Neural progenitor cell (in vitro differentiated cells): Measurements from ENCODE around the gene METTL1.

Experiments used
- EZH2 ChIP-seq: fragments of 200-600 bp; sonication (generic); IDR thresholded peaks from 2 replicates; pipeline ENCODE4 v1.6.1; 2017; ENCODE audit warnings: antibody characterized with exemption, mild to moderate bottlenecking, moderate library complexity
- EZH2phosphoT487 ChIP-seq: fragments of 200-600 bp; sonication (generic); IDR thresholded peaks from 2 replicates; pipeline ENCODE4 v1.6.1; 2017; ENCODE audit warnings: antibody characterized with exemption
- TF ChIP-seq, protein P1 (sequence below): fragments of 200-600 bp; sonication (generic); IDR thresholded peaks from 2 replicates; pipeline ENCODE4 v1.5.1; 2017; ENCODE audit warnings: antibody characterized with exemption, mild to moderate bottlenecking

DNA sequence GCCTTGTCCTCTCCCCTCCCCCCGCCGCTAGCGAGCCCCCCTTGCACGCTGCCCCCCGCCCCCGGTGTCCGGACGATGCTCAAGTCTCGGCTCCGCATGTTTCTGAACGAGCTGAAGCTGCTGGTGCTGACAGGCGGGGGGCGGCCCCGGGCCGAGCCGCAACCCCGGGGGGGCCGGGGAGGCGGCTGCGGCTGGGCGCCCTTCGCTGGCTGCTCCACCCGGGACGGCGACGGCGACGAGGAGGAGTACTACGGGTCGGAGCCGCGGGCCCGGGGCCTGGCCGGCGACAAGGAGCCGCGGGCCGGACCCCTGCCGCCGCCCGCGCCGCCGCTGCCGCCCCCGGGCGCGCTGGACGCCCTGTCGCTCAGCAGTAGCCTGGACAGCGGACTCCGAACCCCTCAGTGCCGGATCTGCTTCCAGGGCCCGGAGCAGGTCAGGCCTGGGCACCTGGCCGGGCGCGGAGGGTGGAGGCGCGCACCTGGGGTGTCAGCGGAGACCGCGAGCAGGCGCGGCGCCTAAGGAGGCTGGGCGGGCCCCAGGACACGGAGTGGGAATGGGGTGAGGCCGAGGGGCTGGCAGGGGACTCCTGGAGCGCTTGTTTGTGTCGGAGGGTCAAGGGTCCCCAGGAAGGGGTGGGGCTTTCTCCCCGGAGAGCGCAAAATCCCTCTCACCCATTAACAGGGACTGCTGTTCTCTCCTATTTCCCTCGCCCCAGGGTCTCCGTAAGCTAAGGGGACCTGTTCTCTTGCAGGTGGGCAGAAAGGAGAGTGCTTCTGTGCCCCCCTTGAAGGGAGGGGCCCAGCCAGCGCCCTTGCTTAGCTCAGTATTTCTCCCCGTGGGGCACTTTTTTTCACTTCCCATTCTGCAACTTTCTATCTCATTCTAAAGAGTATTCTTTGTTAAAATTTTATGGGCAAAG lies 16.2 kb downstream of the METTL1 start:
- TF ChIP-seq, protein P1, sequence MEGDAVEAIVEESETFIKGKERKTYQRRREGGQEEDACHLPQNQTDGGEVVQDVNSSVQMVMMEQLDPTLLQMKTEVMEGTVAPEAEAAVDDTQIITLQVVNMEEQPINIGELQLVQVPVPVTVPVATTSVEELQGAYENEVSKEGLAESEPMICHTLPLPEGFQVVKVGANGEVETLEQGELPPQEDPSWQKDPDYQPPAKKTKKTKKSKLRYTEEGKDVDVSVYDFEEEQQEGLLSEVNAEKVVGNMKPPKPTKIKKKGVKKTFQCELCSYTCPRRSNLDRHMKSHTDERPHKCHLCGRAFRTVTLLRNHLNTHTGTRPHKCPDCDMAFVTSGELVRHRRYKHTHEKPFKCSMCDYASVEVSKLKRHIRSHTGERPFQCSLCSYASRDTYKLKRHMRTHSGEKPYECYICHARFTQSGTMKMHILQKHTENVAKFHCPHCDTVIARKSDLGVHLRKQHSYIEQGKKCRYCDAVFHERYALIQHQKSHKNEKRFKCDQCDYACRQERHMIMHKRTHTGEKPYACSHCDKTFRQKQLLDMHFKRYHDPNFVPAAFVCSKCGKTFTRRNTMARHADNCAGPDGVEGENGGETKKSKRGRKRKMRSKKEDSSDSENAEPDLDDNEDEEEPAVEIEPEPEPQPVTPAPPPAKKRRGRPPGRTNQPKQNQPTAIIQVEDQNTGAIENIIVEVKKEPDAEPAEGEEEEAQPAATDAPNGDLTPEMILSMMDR: no peak
- TF ChIP-seq EZH2 (no peak), EZH2phosphoT487 (no peak)
